ENCODE measurements around the gene ABHD14A.

DNA sequence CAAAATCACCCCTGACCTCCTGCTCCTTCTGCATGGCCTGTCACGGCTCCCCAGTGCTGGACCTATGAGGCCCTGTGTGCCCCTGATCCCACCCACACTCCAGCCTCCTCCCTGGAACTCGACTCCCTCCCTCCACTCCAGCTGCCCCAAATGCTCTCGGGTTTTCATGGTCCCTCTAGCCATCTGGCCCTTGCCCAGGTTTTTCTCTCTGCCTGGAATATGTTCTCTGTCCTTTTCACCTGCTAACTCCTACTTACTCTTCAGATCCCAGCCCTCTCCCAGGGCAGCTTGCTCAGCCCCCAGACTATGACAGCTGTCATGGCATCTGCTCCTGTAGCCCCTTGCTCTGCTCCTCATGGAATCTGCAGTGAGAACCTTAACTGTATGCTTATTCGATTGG lies 51.2 kb downstream of the ABHD14A start:
- TF ChIP-seq, protein P1, sequence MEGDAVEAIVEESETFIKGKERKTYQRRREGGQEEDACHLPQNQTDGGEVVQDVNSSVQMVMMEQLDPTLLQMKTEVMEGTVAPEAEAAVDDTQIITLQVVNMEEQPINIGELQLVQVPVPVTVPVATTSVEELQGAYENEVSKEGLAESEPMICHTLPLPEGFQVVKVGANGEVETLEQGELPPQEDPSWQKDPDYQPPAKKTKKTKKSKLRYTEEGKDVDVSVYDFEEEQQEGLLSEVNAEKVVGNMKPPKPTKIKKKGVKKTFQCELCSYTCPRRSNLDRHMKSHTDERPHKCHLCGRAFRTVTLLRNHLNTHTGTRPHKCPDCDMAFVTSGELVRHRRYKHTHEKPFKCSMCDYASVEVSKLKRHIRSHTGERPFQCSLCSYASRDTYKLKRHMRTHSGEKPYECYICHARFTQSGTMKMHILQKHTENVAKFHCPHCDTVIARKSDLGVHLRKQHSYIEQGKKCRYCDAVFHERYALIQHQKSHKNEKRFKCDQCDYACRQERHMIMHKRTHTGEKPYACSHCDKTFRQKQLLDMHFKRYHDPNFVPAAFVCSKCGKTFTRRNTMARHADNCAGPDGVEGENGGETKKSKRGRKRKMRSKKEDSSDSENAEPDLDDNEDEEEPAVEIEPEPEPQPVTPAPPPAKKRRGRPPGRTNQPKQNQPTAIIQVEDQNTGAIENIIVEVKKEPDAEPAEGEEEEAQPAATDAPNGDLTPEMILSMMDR (IDR thresholded peaks at IDR 0.05) = no peak
- TF ChIP-seq POLR2A (IDR thresholded peaks at IDR 0.05) = no peak

All from lower leg skin (tissue), 3 donors.